ENCODE measurements around the gene CAMKK2. TPM values are rescaled to one million over a fixed set of nuclear protein-coding genes. Genes with fewer than 3 reads are reported as not detected.

Gene CAMKK2
- total and polyA plus RNA-seq, 2 of the 13 experiments (the other 11 are each of a cell fraction or from before 2014, with no cell fraction given): 18.8 to 20.0 TPM

- TF ChIP-seq ZXDC (CRISPR knock-in tag; IDR thresholded peaks at IDR 0.05) (no peak), ZNF501 (CRISPR knock-in tag; IDR thresholded peaks at IDR 0.05) (no peak), THYN1 (CRISPR knock-in tag; IDR thresholded peaks at IDR 0.05; ENCODE audit: borderline replicate concordance, low read depth) (no peak), SALL1 (CRISPR knock-in tag; IDR thresholded peaks at IDR 0.05) (no peak), ZNF484 (CRISPR knock-in tag; IDR thresholded peaks at IDR 0.05; ENCODE audit: borderline replicate concordance, low read depth) (no peak), MEF2D (CRISPR knock-in tag; IDR thresholded peaks at IDR 0.05) (peak; percentile 97), ZSCAN9 (CRISPR knock-in tag; IDR thresholded peaks at IDR 0.05; ENCODE audit: borderline replicate concordance) (no peak), ZNF460 (CRISPR knock-in tag; IDR thresholded peaks at IDR 0.05; ENCODE audit: borderline replicate concordance) (peak; percentile 88), ZNF205 (CRISPR knock-in tag; IDR thresholded peaks at IDR 0.05) (no peak), FOXP1 (IDR thresholded peaks at IDR 0.05) (no peak), FOXP1 (CRISPR knock-in tag; IDR thresholded peaks at IDR 0.05) (peak; percentile 32; the same call in 1 of the 2 replicates), REL (CRISPR knock-in tag; conservative IDR thresholded peaks at IDR 0.05) (no peak), ZNF572 (CRISPR knock-in tag; IDR thresholded peaks at IDR 0.05) (no peak), ZNF367 (CRISPR knock-in tag; IDR thresholded peaks at IDR 0.05; ENCODE audit: borderline replicate concordance) (no peak), MXD1 (CRISPR knock-in tag; IDR thresholded peaks at IDR 0.05) (no peak), ELF3 (CRISPR knock-in tag; IDR thresholded peaks at IDR 0.05) (peak; percentile 55), ZNF276 (CRISPR knock-in tag; IDR thresholded peaks at IDR 0.05; ENCODE audit: low read depth) (no peak), ZBTB20 (CRISPR knock-in tag; IDR thresholded peaks at IDR 0.05; ENCODE audit: borderline replicate concordance, low read depth) (no peak), MIER2 (CRISPR knock-in tag; IDR thresholded peaks at IDR 0.05) (no peak), ZZZ3 (CRISPR knock-in tag; IDR thresholded peaks at IDR 0.05; ENCODE audit: borderline replicate concordance) (no peak), FOSL2 (CRISPR knock-in tag; IDR thresholded peaks at IDR 0.05) (peak; percentile 79), ARNTL (CRISPR knock-in tag; IDR thresholded peaks at IDR 0.05) (no peak), ZNF768 (CRISPR knock-in tag; IDR thresholded peaks at IDR 0.05) (no peak), RARA (CRISPR knock-in tag; IDR thresholded peaks at IDR 0.05) (peak; percentile 28; the same call in 1 of the 2 replicates)
- TF ChIP-seq, protein P1, sequence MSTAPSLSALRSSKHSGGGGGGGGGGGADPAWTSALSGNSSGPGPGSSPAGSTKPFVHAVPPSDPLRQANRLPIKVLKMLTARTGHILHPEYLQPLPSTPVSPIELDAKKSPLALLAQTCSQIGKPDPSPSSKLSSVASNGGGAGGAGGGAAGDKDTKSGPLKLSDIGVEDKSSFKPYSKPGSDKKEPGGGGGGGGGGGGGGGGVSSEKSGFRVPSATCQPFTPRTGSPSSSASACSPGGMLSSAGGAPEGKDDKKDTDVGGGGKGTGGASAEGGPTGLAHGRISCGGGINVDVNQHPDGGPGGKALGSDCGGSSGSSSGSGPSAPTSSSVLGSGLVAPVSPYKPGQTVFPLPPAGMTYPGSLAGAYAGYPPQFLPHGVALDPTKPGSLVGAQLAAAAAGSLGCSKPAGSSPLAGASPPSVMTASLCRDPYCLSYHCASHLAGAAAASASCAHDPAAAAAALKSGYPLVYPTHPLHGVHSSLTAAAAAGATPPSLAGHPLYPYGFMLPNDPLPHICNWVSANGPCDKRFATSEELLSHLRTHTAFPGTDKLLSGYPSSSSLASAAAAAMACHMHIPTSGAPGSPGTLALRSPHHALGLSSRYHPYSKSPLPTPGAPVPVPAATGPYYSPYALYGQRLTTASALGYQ (CRISPR knock-in tag; IDR thresholded peaks at IDR 0.05): no peak
Observed at GRCh38 chr12:121214855-121215745, 81.4 kb downstream of the CAMKK2 start (continued).
